HG03045 (cell line): ENCODE data around the gene NLRP9.
"Not testable (repeated sequence)": the region's sequence is repeated elsewhere in the genome, so short reads cannot be mapped to it uniquely, and the experiment has no call there.

ENCODE experiments used
- ATAC-seq: cut with Tn5 transposase; IDR thresholded peaks from one replicate; pipeline ENCODE4 v1.9.1; 2021; ENCODE audit warnings: mild to moderate bottlenecking, moderate library complexity; ENCODE audit not compliant: unreplicated experiment

The NLRP9 gene

DNA sequence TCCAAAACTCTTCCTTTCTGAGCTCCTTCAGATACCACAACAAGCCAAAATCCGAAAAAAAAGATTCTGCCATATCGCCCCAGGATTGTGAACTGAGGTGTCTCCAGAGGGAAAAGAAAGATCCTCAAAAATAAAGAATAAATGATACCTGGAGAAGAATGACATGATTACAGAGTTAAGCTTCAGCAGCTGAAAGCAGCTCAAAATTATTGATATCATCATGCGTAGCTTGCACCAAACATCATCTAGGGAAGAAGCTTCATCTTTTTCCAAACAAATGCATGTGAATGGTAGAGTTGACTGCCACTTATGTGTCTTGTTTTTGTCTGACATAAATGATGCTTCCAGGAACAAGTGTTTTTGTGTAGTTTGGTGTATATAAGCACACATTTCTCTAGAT, at the start of gene NLRP9:
NLRP9 (minus strand) TSS at position 101 of the 400 bp plus-strand sequence; CDS start at position 73, 28 bp downstream.
- ATAC-seq: no peak

DNA sequence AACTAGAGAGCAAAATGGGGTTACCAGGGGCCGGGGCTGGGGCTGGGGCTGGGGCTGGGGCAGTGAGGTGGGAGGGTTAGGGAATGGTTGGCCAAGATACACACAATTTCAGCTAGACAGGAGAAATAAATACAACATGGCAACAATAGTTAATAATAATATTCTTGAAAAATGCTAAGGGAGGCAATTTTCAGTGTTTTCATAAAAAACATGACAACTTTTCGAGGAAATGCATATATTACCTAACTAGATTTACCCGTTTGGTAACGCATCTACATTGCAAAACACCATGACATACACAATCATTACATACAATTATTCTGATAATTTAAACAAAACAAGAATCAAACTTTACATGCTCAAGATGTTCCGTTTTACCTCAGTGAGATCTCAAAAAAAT, 42.9 kb upstream of the NLRP9 start:
- no peak for ATAC-seq

- no peak for ATAC-seq
These were observed 40.1 kb upstream of the NLRP9 start for GRCh38 chr19:55778331-55778730.

- ATAC-seq: no peak
These were observed 39.3 kb upstream of the NLRP9 start for GRCh38 chr19:55777528-55777927.

GRCh38 chr19:55769632-55770031, 31.4 kb upstream of the NLRP9 start:
- not testable (repeated sequence) for ATAC-seq

GRCh38 chr19:55768818-55769217, 30.6 kb upstream of the NLRP9 start, which contains the start of gene RFPL4AL1:
TSS of gene RFPL4AL1 (plus strand) at chr19:55769118. CDS start at chr19:55771805, 2,687 bp downstream.
- ATAC-seq: not testable (repeated sequence)

DNA sequence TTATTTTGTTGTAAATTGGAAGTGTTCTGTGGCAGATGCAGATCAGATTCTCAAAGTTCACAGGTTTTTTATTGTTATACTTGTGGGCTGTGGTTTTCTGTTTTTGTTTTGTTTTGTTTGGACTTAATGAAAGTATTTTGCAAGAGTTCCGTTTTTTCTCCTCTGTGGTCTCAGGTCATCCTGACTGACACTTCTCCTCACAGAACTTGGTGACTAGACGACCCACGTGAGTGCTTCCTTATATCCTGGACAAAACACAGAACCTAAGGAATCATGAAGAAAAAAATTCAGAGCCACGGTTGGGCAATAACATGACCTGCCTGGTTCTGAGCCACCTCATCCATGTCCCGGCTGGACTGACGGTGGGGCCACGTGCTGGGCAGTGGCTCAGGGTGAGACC, 28.3 kb upstream of the NLRP9 start:
- no peak for ATAC-seq

DNA sequence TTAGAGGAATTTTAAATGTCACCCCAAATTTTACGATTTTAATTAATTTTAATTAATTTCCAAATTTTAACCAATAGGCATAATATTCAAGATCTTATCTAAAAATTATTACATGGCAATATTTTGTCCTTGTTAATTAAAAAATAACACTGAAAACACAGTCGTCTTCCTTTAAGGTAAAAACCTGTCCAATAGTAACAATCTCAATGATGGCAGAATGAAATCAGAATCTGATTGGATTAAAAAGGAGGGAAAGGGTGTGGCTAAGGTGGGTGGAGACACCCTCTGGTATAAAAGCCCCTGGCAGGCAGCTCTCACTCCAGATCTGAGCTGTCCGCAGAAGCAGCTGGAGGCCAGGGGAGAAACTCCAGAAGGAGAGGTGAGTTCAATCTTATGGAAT, 20.6 kb upstream of the NLRP9 start, which contains the start of gene RFPL4A:
RFPL4A (plus strand) TSS at position 301 of the 400 bp plus-strand sequence. CDS start 2,704 bp downstream, outside the sequence.
- ATAC-seq: not testable (repeated sequence)

DNA sequence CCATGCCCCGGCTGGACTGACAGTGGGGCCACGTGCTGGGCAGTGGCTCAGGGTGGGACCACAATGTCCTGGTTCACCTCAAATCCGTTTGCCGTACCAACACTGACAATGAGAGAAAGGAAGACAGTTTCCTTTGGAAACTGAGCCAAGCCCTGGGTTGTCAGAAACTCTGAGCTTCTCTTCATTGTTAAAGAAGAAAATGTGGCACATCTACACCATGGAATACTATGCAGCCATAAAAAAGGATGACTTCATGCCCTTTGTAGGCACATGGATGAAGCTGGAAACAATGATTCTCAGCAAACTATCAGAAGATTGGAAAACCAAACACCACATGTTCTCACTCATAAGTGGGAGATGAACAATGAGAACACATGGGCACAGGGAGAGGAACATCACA, 18.6 kb upstream of the NLRP9 start:
- not testable (repeated sequence) for ATAC-seq

GRCh38 chr19:55753401-55753800, 15.2 kb upstream of the NLRP9 start:
- no peak for ATAC-seq

- ATAC-seq: no peak
These were observed 12.5 kb upstream of the NLRP9 start for GRCh38 chr19:55750715-55751114.

DNA sequence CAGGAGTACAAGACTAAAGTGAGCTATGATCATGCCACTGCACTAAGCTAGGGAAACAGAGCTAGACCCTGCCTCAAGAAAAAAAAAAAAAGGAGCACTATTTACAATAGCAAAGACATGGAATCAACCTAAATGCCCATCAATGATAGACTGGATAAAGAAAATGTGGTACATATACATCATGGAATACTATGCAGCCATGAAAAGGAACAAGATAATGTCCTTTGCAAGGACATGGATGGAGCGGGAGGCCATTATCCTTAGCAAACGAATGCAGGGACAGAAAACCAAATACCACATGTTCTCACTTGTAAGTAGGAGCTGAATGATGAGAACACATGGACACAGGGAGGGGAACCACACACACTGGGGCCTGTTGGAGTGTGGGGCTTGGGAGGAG, 7.8 kb downstream of the NLRP9 start:
- not testable (repeated sequence) for ATAC-seq

DNA sequence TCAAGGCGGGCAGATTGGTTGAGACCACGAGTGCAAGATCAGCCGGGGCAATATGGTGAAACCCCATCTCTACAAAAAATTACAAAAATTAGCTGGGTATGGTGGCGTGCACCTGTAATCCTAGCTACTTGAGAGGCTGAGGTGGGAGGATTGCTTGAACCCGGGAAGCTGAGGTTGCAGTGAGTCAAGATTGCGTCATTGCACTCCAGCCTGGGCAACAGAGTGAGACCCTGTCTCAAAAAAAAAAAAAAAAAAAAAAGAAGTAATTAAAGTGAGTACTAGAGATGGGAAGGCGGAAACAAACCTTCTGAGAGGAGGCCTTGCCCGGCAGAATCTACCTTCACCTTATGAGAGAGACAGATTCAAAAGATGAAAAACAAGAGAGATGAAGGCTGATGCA, 14.7 kb downstream of the NLRP9 start:
- ATAC-seq: no peak

GRCh38 chr19:55720801-55721200, 17.4 kb downstream of the NLRP9 start:
- no peak for ATAC-seq

DNA sequence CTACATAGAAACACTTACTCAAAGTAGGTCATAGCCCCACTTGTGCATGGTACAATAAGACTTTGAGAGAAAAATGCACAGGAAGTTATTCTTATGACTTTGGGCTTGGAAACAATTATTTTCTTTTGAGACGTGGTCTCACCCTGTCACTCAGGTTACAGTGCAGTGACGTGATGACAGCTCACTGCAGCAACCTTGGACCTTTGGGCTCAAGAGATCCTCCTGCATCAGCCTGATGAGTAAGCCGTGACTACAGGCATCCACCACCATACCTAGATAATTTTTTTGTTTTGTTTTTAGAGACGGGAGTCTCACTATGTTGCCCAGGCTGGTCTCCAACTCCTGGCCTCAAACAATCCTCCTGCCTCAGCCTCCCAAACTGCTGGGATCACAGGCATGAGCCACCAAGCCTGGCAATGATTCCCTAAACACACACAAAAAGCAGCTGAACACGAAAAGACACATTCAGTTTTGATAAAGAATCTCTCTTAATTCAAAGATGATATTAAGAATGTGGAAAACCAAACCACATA, 17.9 kb downstream of the NLRP9 start:
- ATAC-seq: no peak

GRCh38 chr19:55717879-55718711, 20.1 kb downstream of the NLRP9 start:
- ATAC-seq: not testable (repeated sequence)

DNA sequence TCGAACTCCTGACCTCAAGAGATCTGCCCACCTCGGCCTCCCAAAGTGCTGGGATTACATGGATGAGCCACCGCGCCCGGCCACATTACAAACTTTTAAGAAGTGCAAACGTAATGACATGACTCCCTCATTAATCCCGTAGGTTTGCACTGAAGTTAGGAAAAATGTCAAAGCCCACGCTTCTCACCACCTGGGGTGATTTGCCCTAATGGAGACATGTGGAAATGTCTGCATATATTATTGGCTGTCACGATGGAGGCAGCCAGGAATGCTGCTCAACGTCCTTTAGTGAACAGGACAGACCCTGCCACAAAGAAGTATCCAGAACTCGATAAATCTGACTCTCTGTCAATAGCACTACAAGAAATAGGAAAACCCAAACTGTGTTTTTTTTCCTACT, 21.0 kb downstream of the NLRP9 start:
- ATAC-seq: no peak

- ATAC-seq: no peak
These were observed 21.7 kb downstream of the NLRP9 start for GRCh38 chr19:55716531-55716930.

GRCh38 chr19:55712804-55713631, 25.2 kb downstream of the NLRP9 start:
- ATAC-seq: no peak

DNA sequence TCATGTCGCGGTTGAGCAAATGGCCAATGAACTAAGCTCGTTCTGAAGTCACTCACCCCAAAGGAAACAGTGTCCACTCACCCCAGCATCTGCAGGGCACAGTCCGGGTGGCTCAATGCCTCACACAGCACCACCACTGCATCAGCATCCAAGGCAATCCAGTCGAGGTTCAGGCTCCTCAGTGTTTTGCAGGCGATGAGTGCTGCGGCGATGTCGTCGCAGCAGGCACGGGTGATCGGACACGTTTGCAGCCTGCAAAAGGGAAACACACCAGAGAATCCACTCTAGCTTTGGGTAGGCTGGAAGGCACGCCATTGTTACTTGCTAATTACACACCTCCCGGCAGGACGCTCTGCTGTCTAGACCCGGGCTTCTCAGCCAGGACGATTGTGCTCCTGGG, 26.5 kb downstream of the NLRP9 start:
- no peak for ATAC-seq

DNA sequence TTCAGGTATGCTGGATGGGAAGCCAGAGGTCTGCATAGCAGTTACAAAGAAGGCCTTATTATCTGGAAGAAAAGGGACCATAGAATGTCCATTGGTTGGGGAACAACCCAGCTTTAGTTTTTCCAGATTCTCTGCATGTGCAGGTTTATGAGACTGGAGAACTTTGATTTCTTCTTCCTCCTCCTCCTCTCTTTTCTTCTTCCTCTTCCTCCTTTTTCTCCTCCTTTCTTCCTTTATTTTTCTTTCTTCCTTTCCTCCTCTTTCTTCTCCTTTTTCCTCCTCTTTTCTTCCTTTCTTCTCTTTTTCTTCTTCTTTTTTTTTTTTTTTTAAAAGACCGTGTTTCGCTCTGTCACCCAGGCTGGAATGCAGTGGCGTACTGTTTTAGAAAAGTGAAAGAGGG, 32.2 kb downstream of the NLRP9 start:
- ATAC-seq: no peak
